ENCODE measurements around the gene TMEM69. TPM values are rescaled to one million over a fixed set of nuclear protein-coding genes. Genes with fewer than 3 reads are reported as not detected.
A peak's percentile ranks its signal among the peaks of the same experiment; 100 is the strongest.

Gene TMEM69
- total and polyA plus RNA-seq, 10 of the 15 experiments (the other 5 are each of a cell fraction or from before 2014, with no cell fraction given), result 44.6 to 162 (median 88.8) TPM

GRCh38 chr1:45684402-45684801 lies 3.6 kb upstream of the TMEM69 start:
- H3K36me3 ChIP-seq (ENCODE audit: control insufficient read depth in 2 of 2, insufficient read depth in 2 of 2, low read length in 1 of 2), result no peaks in the 10 kb centered on the region
- in situ Hi-C loops (cut with MboI), result no loop called here
- peak overlapping the region; percentile 64 for H3K4me2 ChIP-seq (ENCODE audit: control insufficient read depth, insufficient read depth)
- DNase-seq (ENCODE audit: low read depth, low spot score), result no peak
- no TSS peak for BruUV-seq (replicated peaks)
- ChIA-PET SMC1A (ENCODE audit: uncharacterized antibody, unreplicated experiment) (interaction anchor here (1.0 to 1.8 kb wide), 2 partner anchors 27 to 40 kb away, joined by 3 to 6 read pairs; no protein-coding TSS in a partner anchor), POLR2A (interaction anchor here (1.2 to 2.6 kb wide), 2 partner anchors 10 to 31 kb away, joined by 3 to 15 read pairs; no protein-coding TSS in a partner anchor), RAD21 (ENCODE audit: unreplicated experiment) (no interaction called here), CTCF (interaction anchor here (0.7 kb wide), 2 partner anchors 38 to 159 kb away, joined by 3 read pairs; no protein-coding TSS in a partner anchor)
- 62% methylated on average over 2 of the region's 2 CpGs for WGBS (ENCODE audit: insufficient coverage, insufficient replicate concordance, low lambda C conversion rate, missing lambda C conversion rate)
- H3K27ac ChIP-seq (ENCODE audit: control insufficient read depth, insufficient read depth), result no peak overlapping the region
- H3K9me3 ChIP-seq (replicated peaks; ENCODE audit: control insufficient read depth, insufficient read depth, low read length), result no peaks in the 10 kb centered on the region
- TF ChIP-seq HDAC6 (IDR thresholded peaks at IDR 0.05; ENCODE audit: unreplicated experiment), result no peak
- H3K79me2 ChIP-seq (ENCODE audit: control insufficient read depth, insufficient read depth, low read length), result peaks cover 89% of the 10 kb centered on the region
- H3K4me1 ChIP-seq (ENCODE audit: control insufficient read depth, insufficient read depth, low read length), result no peaks in the 10 kb centered on the region; the same call in 1 of the 2 replicates
- H4K20me1 ChIP-seq (ENCODE audit: control insufficient read depth, insufficient read depth), result peaks cover under 1% of the 10 kb centered on the region; the same call in 1 of the 2 replicates
- H2AFZ ChIP-seq (ENCODE audit: control insufficient read depth, low read depth, low read length), result no peak overlapping the region
- H3K27me3 ChIP-seq (replicated peaks in 1 of 2; ENCODE audit: control insufficient read depth in 2 of 2, insufficient read depth in 2 of 2, low read length in 1 of 2), result no peaks in the 10 kb centered on the region
- peak overlapping the region; percentile 97 for H3K4me3 ChIP-seq
- intact Hi-C loops (cut with micrococcal nuclease; ENCODE audit: unreplicated experiment), result loop anchor here (10.0 kb wide), 2 partner anchors 500 to 660 kb away; partner anchors contain the start of gene NSUN4
- no peak overlapping the region for H3K9ac ChIP-seq (ENCODE audit: control insufficient read depth, insufficient read depth, low read length)
- FAIRE-seq, result no peak
- no peak for ATAC-seq

GRCh38 chr1:45685308-45686014 lies 2.5 kb upstream of the TMEM69 start:
- in situ Hi-C loops (cut with MboI) (no loop called here), intact Hi-C loops (cut with micrococcal nuclease; ENCODE audit: unreplicated experiment) (loop anchor here (2.0 to 10.0 kb wide), 8 partner anchors 103 to 659 kb away; partner anchors contain the start of genes CCDC163, MAST2, MMACHC and MUTYH)
- RAD21 ChIA-PET (ENCODE audit: unreplicated experiment), result interaction anchor here (0.7 to 2.6 kb wide), 17 partner anchors 40 to 642 kb away, joined by 3 to 16 read pairs (median 3); partner anchors contain the start of genes MMACHC and NASP
- H3K9ac ChIP-seq (ENCODE audit: control insufficient read depth, insufficient read depth, low read length), result peak overlapping the region; percentile 98
- CTCF ChIA-PET, result interaction anchor here (0.7 to 1.7 kb wide), 10 partner anchors 14 to 562 kb away, joined by 3 to 7 read pairs (median 3); partner anchors contain the start of genes IPP and RAD54L
- TF ChIP-seq ZBTB40 (IDR thresholded peaks at IDR 0.05; ENCODE audit: borderline replicate concordance) (no peak), NFYA (IDR thresholded peaks at IDR 0.05; ENCODE audit: borderline replicate concordance, low read depth, low read length) (no peak), SP1 (IDR thresholded peaks at IDR 0.05; ENCODE audit: low read depth, low read length) (no peak), YY1 (IDR thresholded peaks at IDR 0.05; ENCODE audit: low read depth, low read length) (peak; percentile 84), RUNX3 (IDR thresholded peaks at IDR 0.05; ENCODE audit: low read length) (0 out of 2 replicates have a peak, but pooled peaks have one; percentile 6), PAX8 (IDR thresholded peaks at IDR 0.05) (0 out of 2 replicates have a peak, but pooled peaks have one; percentile 55), SPI1 (IDR thresholded peaks at IDR 0.05; ENCODE audit: borderline replicate concordance, insufficient read depth, low read depth, low read length) (0 out of 2 replicates have a peak, but pooled peaks have one; percentile 20)
- no peaks in the 10 kb centered on the region for H3K27me3 ChIP-seq (replicated peaks in 1 of 2; ENCODE audit: control insufficient read depth in 2 of 2, insufficient read depth in 2 of 2, low read length in 1 of 2)
- peaks cover 91% of the 10 kb centered on the region for H3K79me2 ChIP-seq (ENCODE audit: control insufficient read depth, insufficient read depth, low read length)
- no TSS peak for BruUV-seq (replicated peaks)
- H3K27ac ChIP-seq (ENCODE audit: control insufficient read depth, insufficient read depth), result peak overlapping the region; percentile 100
- H3K4me3 ChIP-seq, result peak overlapping the region; percentile 97
- no peaks in the 10 kb centered on the region; a peak in 1 of 4 replicates for H3K36me3 ChIP-seq (ENCODE audit: control insufficient read depth in 2 of 2, insufficient read depth in 2 of 2, low read length in 1 of 2)
- ATAC-seq, result no peak
- H2AFZ ChIP-seq (ENCODE audit: control insufficient read depth, low read depth, low read length), result peak overlapping the region; percentile 78
- POLR2A ChIA-PET, result interaction anchor here (0.6 to 2.6 kb wide), 15 partner anchors 8 to 642 kb away, joined by 3 to 18 read pairs (median 5); partner anchors contain the start of genes IPP, MAST2, MUTYH and TOE1
- FAIRE-seq, result no peak
- H3K9me3 ChIP-seq (replicated peaks; ENCODE audit: control insufficient read depth, insufficient read depth, low read length), result no peaks in the 10 kb centered on the region
- peaks cover 3% of the 10 kb centered on the region; the same call in 1 of the 2 replicates for H3K4me1 ChIP-seq (ENCODE audit: control insufficient read depth, insufficient read depth, low read length)
- no peaks in the 10 kb centered on the region for H4K20me1 ChIP-seq (ENCODE audit: control insufficient read depth, insufficient read depth)
- DNase-seq (ENCODE audit: low read depth, low spot score), result no peak
- SMC1A ChIA-PET (ENCODE audit: uncharacterized antibody, unreplicated experiment), result interaction anchor here (0.6 to 1.8 kb wide), 11 partner anchors 7 to 493 kb away, joined by 3 to 10 read pairs (median 4); partner anchors contain the start of genes IPP and PRDX1
- H3K4me2 ChIP-seq (ENCODE audit: control insufficient read depth, insufficient read depth), result peak overlapping the region; percentile 64
- WGBS (ENCODE audit: insufficient coverage, insufficient replicate concordance, low lambda C conversion rate, missing lambda C conversion rate), result under 1% methylated on average over 13 of the region's 13 CpGs
